IPS-NIHi11 (cell line): ENCODE measurements around the gene PLIN4.

Experiments
- DNase-seq: peaks from one replicate; pipeline ENCODE4 v3.0.0; 2012; ENCODE audit warnings: mixed read lengths, low spot score

The PLIN4 gene

GRCh38 chr19:4488496-4488895 is 29.8 kb downstream of the PLIN4 start:
- no peak for DNase-seq

DNA sequence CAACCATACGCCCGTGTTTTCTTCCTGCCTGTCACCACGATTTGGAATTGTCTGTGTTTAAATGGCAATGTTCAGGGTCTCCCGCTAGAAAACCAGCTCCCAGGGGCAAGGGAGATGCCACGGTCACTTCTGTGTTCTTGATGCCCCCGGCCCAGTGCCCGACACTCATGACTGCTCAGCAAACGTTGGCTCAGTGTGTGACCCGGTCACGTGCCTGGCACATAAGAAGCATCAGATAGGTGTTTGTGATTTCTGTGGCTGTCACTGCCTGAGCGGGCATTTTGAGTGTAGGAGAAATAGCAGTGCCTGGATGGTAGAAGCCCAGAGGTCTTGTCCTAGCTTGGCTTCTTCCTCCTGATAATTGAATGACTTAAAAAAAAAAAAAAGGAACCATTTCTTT is 30.7 kb downstream of the PLIN4 start:
- DNase-seq: no peak

GRCh38 chr19:4483385-4483784 is 34.9 kb downstream of the PLIN4 start:
- no peak for DNase-seq

DNA sequence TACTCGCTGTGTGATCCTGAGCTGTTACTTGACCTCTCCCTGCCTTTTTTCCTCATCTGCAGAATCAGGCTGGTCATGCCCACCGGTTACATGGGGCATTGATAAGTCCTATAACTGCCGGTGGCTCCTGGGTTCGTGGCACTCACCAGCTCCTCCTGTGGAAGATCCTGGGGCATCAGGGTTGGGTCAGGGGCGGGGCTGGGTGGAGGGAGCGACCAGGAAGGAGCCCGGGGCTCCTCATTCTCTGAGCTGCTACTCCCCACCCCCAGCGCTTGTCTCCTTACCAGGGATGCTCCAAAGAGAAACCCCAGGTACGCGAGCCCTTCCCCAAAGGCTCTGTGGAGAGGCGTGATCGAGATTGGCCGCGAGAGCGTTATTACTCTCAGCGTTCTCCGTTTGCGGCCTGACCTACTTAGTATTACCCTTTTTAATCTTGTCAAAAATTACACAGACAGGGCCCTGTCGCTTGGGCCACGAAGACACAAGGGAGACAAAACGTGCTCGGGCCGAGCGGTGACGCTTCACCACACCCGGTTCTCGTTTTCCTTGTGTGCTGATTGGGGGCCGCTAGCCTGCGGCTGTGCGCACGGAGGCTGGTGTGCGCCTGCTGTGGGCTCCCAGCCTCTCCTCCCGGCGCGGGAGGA is 35.4 kb downstream of the PLIN4 start:
- DNase-seq: peak; percentile 15

DNA sequence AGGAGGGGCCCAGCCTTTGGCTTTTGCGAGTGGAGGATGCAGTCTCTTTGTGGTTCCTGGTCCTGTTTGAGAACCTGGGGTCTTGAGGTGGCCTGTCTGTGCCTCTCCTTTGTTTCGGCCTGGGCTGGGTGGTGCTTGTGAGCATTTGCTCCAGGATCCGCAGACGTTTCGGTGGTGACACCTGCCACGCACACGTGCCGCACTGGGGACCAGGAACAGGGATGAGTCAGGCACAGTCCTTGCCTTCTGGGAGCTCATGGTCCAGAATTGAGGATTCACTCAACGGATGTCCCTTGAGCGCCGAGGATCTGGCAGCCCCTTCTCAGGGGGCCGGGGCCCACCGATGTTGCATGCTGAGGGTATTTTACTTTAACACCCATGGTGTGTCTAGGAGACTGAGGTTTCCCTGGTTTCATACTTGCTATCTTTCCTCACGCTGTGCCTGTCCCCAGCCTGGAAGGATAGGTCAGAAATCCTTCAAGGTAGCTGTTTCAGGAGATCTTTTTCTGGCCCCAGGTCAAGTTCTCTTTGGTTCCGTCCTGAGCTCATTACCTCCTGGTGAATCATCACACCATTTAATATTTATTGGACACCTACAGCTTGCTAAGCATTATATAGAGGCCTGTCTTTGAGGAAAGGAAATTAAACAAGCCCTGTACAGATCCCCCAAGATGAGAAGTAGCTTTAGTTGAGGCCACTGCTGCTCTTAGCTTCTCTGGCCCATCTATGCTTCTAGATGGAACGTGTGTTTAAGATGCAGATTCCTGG is 41.1 kb downstream of the PLIN4 start:
- DNase-seq: no peak

DNA sequence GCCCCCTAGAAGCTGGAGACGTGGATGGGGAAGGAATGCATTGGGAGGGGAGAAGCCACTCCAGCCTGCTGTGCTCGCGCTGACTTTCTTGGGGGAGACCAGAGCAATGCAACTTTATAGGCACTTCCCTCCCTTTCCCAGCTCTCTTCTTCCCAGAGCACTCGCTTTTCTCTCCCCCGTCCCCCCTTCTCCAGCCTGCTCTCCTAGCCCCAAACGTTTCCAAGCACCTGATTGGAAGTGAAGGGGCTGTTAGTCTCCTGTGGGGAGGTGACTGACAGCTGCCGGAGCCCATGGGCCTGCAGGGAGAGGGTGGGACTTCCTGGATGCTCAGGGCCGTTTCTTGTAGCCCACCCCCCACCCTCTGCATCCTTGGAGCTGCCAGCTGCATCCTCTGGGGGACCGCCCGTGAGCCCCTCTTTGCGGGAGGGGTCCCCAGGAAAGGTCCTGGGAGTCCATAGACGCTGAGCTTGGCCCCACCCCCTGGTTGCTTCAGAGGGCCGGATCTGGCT is 43.7 kb downstream of the PLIN4 start:
- DNase-seq: peak; percentile 93

DNA sequence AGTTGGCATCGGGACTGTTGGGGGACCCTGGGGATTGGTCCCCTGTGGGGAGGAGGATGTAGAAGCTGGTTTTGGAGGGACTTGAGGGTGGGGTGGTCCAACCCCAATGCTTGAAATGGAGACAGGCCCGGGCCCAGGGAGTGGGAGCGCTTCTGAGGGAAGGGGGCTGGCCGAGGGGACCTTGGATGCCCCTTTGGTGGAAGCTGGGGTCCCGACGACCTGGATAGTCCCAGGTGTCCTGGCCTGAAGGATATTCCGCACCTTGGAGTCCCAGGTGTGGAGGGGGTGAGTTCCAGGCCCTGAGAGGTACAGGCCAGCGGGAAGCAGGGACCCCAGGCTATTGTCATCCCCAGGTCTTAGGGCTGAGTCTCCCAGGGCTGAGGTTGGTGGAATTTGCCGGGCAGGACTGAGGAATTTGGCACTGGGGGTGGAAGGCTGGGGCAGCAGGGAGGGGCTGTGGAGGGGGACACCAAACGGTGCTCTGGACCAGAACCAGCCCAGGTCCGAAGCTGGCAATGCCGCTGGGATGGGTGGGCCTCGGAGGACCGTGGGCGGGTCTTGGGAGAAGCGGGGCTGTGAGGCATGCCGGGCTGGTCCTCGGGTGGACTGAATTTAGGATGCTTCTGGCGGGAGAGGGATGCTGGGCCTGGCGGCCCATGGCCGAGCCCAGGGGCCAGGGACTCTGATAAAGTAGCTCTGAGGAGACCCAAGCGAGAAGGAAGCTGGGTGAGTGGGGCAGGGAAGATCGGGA is 44.3 kb downstream of the PLIN4 start:
- DNase-seq: no peak

DNA sequence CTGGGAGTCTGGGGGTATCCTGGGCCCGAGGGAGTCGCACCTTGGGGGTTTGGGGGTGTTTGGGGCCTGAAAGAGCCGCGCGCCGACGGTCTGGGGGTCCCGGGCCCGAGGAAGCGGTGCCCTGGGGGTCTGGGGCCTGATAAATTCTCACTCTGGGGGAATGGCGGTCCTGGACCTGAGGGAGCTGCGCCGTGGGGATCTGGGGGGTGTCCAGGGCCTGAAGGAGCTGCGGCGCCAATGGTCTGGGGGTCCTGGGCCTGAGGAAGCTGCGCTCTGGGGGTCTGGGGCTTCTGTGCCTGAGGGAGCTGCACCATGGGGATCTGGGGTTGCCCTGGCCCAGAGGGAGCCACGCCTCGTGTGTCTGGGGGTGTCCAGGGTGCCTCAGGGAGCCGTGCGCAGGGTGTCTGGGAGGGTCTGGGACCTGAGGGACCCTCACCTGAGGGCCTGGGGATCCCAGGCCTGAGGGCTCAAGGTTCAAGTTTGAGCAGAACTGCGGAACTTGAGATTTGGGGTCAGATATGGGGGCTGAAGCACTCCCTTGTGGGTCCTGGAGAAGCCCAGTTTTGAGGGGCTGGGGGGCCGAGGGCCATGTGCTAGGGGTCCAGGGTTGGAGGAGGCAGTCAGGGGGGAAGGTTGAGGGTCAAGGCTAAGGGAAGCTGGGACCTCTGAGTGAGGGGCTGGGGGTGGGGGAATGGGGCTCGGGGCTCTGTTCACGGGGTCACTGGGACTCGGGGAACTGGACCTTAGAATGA is 45.1 kb downstream of the PLIN4 start:
- DNase-seq: no peak

DNA sequence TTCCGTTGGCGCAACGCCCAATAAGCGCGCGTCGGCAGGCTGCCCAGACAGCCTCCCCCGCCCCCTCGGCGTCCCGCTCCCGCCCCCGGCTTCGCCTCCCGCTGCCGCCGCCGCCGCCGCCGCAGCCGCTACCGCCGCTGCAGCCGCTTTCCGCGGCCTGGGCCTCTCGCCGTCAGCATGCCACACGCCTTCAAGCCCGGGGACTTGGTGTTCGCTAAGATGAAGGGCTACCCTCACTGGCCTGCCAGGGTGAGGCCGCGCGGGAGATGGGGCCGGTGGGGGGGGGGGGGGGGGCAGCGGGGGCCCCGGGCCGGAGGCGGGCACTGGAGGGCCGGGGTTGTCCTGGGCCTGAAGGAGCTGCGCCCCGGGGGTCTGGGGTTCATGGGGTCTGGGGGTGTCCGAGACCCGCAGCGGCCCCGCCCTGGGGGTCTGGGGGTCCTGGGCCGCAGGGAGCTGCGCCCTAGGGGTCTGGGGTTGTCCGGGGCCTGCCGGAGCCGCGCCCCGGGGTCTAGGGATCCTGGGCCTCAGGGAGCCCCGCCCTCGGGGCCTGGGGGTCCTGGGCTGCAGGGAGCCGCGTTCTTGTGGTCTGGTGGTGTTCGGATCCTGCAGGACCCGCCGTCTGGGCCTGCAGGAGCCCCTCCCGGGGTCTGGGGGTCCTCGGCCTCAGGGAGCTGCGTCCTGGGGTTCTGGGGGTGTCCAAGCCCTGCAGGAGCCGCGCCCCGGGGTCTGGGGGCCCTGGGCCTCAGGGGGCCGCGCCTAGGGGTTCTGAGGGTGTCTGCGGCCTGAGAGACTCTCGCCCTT is 45.9 kb downstream of the PLIN4 start, which contains the start of gene HDGFL2:
TSS of gene HDGFL2 (plus strand) at position 124 of the 801 bp plus-strand sequence. CDS start at position 178, 54 bp downstream.
- no peak for DNase-seq

- peak; percentile 97 for DNase-seq
These were observed 46.7 kb downstream of the PLIN4 start for GRCh38 chr19:4471403-4472173.

DNA sequence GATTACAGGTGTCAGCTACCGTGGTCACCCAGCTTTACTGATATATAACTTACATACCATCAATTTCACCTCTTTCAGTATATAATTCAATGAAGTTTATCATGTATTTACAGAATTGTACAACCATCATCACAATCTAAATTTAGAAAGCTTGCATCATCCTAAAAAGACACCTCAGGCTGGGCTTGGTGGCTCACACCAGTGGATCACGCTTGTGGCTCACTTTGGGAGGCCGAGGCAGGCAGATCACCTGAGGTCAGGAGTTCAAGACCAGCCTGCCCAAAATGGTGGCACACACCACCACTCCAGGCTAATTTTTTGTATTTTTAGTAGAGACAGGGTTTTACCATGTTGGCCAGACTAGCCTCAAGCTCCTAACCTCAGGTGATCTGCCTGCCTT is 50.5 kb downstream of the PLIN4 start:
- no peak for DNase-seq

- DNase-seq: no peak
These were observed 53.3 kb downstream of the PLIN4 start for GRCh38 chr19:4464815-4465581.

DNA sequence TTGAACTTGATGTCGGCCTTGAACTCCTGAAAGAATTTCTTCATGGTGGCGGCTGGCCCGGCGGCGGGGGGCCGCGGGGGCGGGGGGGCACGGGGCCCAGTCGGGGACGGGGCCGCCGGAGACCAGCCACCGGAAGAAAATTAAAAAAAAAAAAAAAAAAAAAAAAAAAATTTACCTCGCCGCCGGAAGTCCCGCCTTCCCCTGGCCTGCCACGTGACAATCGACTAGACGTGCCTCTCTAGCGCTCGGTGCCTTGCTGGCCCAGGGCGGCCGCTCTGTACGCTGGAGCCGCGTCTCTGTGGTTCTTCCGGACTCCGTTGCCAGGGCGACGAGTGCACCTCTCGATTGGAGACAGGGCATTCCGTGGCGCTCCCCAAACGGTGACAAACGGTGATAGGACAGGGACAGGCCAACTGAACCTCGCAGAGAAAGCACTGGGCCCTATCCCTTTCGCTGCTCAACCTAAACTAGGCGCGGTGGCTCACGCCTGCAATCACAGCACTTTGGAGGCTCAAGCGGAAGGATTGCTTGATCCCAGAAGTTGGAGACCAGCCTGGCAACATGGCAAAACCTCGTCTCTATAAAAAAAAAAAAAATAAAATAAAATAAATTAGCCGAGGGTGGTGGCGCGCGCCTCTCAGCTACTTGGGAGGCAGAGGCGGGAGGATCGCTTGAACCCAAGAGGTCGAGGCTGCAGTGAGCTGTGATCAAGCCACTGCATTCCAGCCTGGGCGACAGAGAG is 60.5 kb downstream of the PLIN4 start, which contains the start of gene UBXN6:
TSS of gene UBXN6 (minus strand) at position 141 of the 742 bp plus-strand sequence. CDS start at position 44, 97 bp downstream.
- DNase-seq: peak; percentile 98

GRCh38 chr19:4456843-4457653 is 61.2 kb downstream of the PLIN4 start:
- peak; percentile 91 for DNase-seq

DNA sequence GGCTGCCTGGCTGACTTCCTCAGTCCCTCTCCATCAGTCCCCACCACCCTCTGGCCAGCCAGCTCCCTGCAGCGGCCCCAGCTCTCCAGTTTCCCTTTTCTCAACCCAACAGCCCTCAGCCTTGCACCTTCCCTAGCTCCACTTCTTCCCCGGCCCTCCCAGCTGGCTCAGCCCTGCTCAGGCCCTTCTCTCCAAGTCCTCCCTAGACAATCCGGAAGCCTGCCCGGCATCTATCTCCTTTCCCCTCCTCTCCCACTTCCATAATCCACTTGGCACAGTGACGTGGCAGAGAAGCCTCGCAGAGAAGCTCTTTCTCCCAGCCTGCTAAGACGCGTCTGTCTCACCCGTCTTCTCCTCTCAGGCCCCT is 61.8 kb downstream of the PLIN4 start:
- DNase-seq: no peak

DNA sequence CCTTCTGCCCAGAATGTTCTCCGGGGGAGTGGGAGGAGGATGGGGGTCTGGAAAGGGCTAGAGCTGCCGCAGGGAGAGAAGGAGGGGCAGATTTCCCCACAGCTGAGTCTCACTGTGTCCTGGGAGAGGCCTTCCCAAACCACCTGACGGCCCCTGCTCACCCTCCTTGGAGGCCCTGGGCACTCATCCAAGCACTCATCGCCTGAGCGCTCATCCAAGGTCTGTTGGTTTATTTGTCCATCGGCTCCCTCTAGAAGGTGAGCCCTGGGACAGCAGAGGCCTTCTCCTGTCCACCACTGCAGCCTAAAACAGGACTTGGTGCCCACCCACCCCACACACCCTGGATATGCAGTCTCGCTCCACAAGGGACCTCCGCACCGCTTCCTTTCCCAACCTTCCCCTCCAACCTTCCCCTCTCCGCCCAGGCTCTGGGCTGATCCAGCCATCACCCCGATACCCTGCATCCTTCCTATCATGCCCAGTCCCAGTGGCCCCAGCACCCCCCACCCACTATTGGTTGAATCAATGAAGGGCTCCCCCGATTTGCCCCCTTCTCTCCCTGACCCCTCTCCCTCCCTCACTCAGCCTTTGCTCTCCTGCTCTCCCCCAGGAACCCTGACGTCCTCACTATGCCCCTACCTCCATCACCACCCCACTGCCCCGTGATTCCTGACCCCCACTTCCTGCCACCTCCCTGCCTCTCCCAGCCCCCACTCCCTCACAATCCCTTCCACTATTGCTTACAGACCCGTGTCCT is 62.4 kb downstream of the PLIN4 start:
- DNase-seq: no peak
